Measurements from ENCODE around the gene TMEM181. TPM values are rescaled to one million over a fixed set of nuclear protein-coding genes. Genes with fewer than 3 reads are reported as not detected.

The TMEM181 gene
- total and polyA plus RNA-seq, 2 of the 13 experiments (the other 11 are each of a cell fraction or from before 2014, with no cell fraction given), result 59.1 to 108 TPM

GRCh38 chr6:158571826-158572652, 12.1 kb downstream of the TMEM181 start (continued):
- TF ChIP-seq ZNF362 (CRISPR knock-in tag; IDR thresholded peaks at IDR 0.05; ENCODE audit: borderline replicate concordance) (peak; percentile 88), ZNF350 (CRISPR knock-in tag; IDR thresholded peaks at IDR 0.05; ENCODE audit: borderline replicate concordance, low read depth) (peak; percentile 99), SIN3B (IDR thresholded peaks at IDR 0.05; ENCODE audit: low read length) (peak; percentile 54; the same call in 1 of the 2 replicates), SRSF4 (IDR thresholded peaks at IDR 0.05; ENCODE audit: low read depth, low read length, poor library complexity, severe bottlenecking) (no peak), MEF2D (CRISPR knock-in tag; IDR thresholded peaks at IDR 0.05) (peak; percentile 98), ZNF563 (CRISPR knock-in tag; IDR thresholded peaks at IDR 0.05) (peak; percentile 99), ZNF33B (CRISPR knock-in tag; IDR thresholded peaks at IDR 0.05) (peak; percentile 85; the same call in 1 of the 2 replicates), CBFB (CRISPR knock-in tag; IDR thresholded peaks at IDR 0.05) (peak; percentile 82), ATF2 (CRISPR knock-in tag; IDR thresholded peaks at IDR 0.05) (peak; percentile 97), MTF1 (CRISPR knock-in tag; IDR thresholded peaks at IDR 0.05) (no peak), ZNF572 (CRISPR knock-in tag; IDR thresholded peaks at IDR 0.05) (peak; percentile 71; the same call in 1 of the 2 replicates), SNAPC4 (CRISPR knock-in tag; IDR thresholded peaks at IDR 0.05) (peak; percentile 97), KLF6 (CRISPR knock-in tag; IDR thresholded peaks at IDR 0.05) (peak; percentile 89), CREB1 (IDR thresholded peaks at IDR 0.05) (peak; percentile 80), CREB1 (CRISPR knock-in tag; IDR thresholded peaks at IDR 0.05) (peak; percentile 92), ZNF878 (CRISPR knock-in tag; IDR thresholded peaks at IDR 0.05) (peak; percentile 95), ZNF724P (CRISPR knock-in tag; IDR thresholded peaks at IDR 0.05; ENCODE audit: borderline replicate concordance) (peak; percentile 86), ZNF512B (CRISPR knock-in tag; IDR thresholded peaks at IDR 0.05; ENCODE audit: borderline replicate concordance) (peak; percentile 97)

All from HepG2 (cell line).